HEK293T (cell line): ENCODE results near the gene PLPP2.
"Not testable (repeated sequence)": the region's sequence is repeated elsewhere in the genome, so short reads cannot be mapped to it uniquely, and the experiment has no call there.

Experiments used
- CTCF ChIA-PET: fragments of 350-600 bp; formaldehyde crosslinking; extraction: SDS; loops from one replicate; lab custom pipeline; 2021; ENCODE audit warnings: antibody characterized with exemption, inconsistent platforms; lab: Yijun Ruan, JAX
- POLR2A ChIA-PET: fragments of 350-600 bp; formaldehyde crosslinking; extraction: SDS; loops from one replicate; lab custom pipeline; 2020; ENCODE audit warnings: antibody characterized with exemption, inconsistent platforms; lab: Yijun Ruan, JAX
- DNase-seq: peaks from one replicate; pipeline ENCODE4 v3.0.0; 2012; ENCODE audit warnings: mixed read lengths; ENCODE audit errors: extremely low spot score
- ARNT ChIP-seq: fragments of 450-650 bp; IDR thresholded peaks from 2 replicates; pipeline ENCODE4 v1.6.1; 2017; ENCODE audit warnings: mild to moderate bottlenecking
- BHLHE40 ChIP-seq: fragments of 450-650 bp; IDR thresholded peaks from 2 replicates; pipeline ENCODE4 v1.6.1; 2016; ENCODE audit warnings: mild to moderate bottlenecking, moderate library complexity, borderline replicate concordance
- CTBP1 ChIP-seq: fragments of 450-650 bp; IDR thresholded peaks from 2 replicates; pipeline ENCODE4 v1.6.1; 2016; ENCODE audit warnings: borderline replicate concordance
- ELF4 ChIP-seq: fragments of 450-650 bp; IDR thresholded peaks from 2 replicates; pipeline ENCODE4 v1.6.1; 2017; ENCODE audit warnings: antibody characterized with exemption
- FOXA1 ChIP-seq: fragments of 450-650 bp; IDR thresholded peaks from 2 replicates; pipeline ENCODE4 v1.6.1; 2016; ENCODE audit warnings: mild to moderate bottlenecking
- FOXK2 ChIP-seq: fragments of 450-650 bp; IDR thresholded peaks from 2 replicates; pipeline ENCODE4 v1.6.1; 2016; ENCODE audit warnings: mild to moderate bottlenecking
- FOXM1 ChIP-seq: fragments of 450-650 bp; IDR thresholded peaks from 2 replicates; pipeline ENCODE4 v1.6.1; 2017; ENCODE audit warnings: mild to moderate bottlenecking, borderline replicate concordance
- HDGF ChIP-seq: fragments of 450-650 bp; IDR thresholded peaks from 2 replicates; pipeline ENCODE4 v1.6.1; 2017; ENCODE audit warnings: antibody characterized with exemption, borderline replicate concordance
- L3MBTL2 ChIP-seq: fragments of 450-650 bp; conservative IDR thresholded peaks from 2 replicates; pipeline ENCODE4 v1.6.1; 2016; ENCODE audit warnings: mild to moderate bottlenecking
- LEF1 ChIP-seq: fragments of 450-650 bp; IDR thresholded peaks from 2 replicates; pipeline ENCODE4 v1.6.1; 2017; ENCODE audit warnings: mild to moderate bottlenecking, borderline replicate concordance
- NFRKB ChIP-seq: fragments of 450-650 bp; IDR thresholded peaks from 2 replicates; pipeline ENCODE4 v1.6.1; 2016; ENCODE audit warnings: mild to moderate bottlenecking, moderate library complexity
- SP1 ChIP-seq: fragments of 450-650 bp; IDR thresholded peaks from 2 replicates; pipeline ENCODE4 v1.6.1; 2017
- SUZ12 ChIP-seq: fragments of 450-650 bp; IDR thresholded peaks from 2 replicates; pipeline ENCODE4 v1.6.1; 2016; ENCODE audit warnings: mild to moderate bottlenecking
- TARDBP ChIP-seq: fragments of 450-650 bp; IDR thresholded peaks from 2 replicates; pipeline ENCODE4 v1.6.1; 2016
- ZNF384 ChIP-seq: fragments of 450-650 bp; IDR thresholded peaks from 2 replicates; pipeline ENCODE4 v1.6.1; 2016
- TF ChIP-seq, protein P1 (sequence below): fragments of 450-650 bp; IDR thresholded peaks from 2 replicates; pipeline ENCODE4 v1.6.1; 2016

The PLPP2 gene

DNA sequence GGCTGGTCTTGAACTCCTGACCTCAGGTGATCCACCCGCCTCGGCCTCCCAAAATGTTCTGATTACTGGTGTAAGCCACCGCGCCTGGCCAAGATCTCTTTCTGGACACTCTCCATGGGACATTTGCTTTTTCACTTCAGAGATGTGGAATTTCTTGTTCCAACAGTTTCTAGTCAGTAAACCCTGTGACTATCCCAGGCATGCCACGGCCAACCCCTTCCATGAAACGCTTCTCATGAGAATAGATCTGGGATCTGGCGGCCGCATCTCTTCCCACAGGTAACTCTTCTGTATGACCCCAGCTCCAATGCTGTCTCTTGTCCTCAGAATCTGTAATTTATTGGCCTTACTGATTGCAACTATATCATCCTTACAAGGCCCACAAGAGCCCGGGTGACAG, 16.2 kb downstream of the PLPP2 start:
- TF ChIP-seq ELF4 (no peak), ARNT (no peak), L3MBTL2 (no peak), LEF1 (no peak), SUZ12 (no peak), SP1 (no peak), BHLHE40 (no peak), NFRKB (no peak), ZNF384 (no peak), TARDBP (no peak), HDGF (no peak), FOXK2 (no peak), CTBP1 (no peak)
- TF ChIP-seq, protein P1, sequence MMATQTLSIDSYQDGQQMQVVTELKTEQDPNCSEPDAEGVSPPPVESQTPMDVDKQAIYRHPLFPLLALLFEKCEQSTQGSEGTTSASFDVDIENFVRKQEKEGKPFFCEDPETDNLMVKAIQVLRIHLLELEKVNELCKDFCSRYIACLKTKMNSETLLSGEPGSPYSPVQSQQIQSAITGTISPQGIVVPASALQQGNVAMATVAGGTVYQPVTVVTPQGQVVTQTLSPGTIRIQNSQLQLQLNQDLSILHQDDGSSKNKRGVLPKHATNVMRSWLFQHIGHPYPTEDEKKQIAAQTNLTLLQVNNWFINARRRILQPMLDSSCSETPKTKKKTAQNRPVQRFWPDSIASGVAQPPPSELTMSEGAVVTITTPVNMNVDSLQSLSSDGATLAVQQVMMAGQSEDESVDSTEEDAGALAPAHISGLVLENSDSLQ, result no peak
- CTCF ChIA-PET, result no interaction called here
- DNase-seq, result no peak
- POLR2A ChIA-PET, result no interaction called here

DNA sequence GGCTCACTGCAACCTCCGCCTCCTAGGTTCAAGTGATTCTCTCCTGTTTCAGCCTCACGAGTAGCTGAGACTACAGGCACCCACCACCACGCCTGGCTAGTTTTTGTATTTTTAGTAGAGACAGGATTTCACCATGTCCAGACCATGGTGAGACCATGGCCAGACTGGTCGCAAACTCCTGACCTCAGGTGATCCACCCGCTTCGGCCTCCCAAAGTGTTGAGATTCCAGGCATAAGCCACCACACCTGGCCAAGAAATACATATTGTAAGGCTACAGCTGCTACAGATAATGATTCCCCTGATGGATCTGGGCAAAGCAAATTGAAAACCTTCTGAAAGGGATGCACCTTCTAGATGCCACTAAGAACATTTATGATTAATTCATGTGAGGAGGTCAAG, 17.8 kb downstream of the PLPP2 start:
- no peak for DNase-seq
- ChIA-PET POLR2A (no interaction called here), CTCF (no interaction called here)
- no peak for TF ChIP-seq FOXA1

DNA sequence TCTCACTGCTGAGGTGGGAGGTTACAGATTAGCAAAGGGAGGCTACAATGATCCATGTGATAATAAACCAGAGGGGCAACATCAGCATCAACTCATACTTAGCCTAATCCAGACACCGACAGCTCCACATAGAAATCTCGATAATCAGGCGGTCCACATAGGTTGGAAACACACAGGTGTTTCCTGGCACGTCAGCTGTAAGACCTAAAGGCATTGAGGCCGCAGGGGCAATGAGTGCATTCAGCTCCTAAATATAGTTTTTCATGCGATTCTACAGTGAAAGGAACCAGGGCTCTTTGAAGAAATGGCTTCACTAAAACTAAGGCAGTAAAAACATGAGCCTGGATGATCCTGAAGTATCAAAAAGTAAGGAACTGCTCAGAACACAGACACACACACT, 19.3 kb downstream of the PLPP2 start:
- TF ChIP-seq ELF4 (no peak), FOXK2 (no peak)
- ChIA-PET POLR2A (no interaction called here), CTCF (no interaction called here)
- DNase-seq, result no peak

DNA sequence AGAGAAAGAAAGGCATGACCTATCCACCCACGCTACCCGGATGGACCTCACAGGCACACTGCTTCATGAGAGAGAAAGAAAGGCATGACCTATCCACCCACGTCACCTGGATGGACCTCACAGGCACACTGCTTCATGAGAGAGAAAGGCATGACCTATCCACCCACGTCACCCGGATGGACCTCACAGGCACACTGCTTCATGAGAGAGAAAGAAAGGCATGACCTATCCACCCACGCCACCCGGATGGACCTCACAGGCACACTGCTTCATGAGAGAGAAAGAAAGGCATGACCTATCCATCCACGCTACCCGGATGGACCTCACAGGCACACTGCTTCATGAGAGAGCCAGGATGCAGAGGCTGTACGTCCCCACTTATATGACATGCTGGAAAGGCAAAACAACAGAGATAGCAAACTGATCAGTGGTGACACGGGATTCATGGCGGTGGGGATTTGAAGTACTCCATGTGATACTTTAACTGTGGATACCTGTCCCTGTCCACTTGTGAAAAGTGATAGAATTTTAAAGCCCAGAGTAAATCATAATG, 20.4 kb downstream of the PLPP2 start:
- CTCF ChIA-PET, POLR2A ChIA-PET, DNase-seq: not testable (repeated sequence)

DNA sequence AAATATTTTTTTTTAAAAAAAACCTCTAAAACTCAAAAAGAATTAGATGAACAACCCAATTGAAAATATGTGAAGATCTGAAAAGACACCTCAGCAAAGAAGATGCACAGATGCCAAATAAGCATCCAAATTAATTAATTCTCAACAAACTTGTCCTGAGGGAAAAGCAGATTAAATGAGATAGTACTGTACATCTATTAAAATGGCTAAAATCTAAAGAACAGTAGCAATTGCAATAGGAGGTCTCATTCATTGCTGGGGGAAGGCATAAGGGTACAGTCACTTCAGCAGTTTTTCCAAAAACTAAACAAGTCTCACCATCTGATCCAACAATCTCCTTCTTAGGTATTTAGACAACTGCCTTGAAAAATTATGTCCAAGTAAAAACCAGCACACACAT, 22.0 kb downstream of the PLPP2 start:
- POLR2A ChIA-PET, result no interaction called here
- TF ChIP-seq, protein P1, result no peak
- no peak for TF ChIP-seq ELF4
- no peak for TF ChIP-seq SUZ12
- no peak for TF ChIP-seq L3MBTL2
- TF ChIP-seq ZNF384, result no peak
- TF ChIP-seq HDGF, result no peak
- no peak for TF ChIP-seq FOXM1
- no peak for TF ChIP-seq TARDBP
- no peak for TF ChIP-seq SP1
- TF ChIP-seq FOXK2, result no peak
- no peak for TF ChIP-seq CTBP1
- no peak for TF ChIP-seq LEF1
- no peak for TF ChIP-seq ARNT
- no peak for TF ChIP-seq BHLHE40
- no peak for TF ChIP-seq FOXA1
- DNase-seq, result no peak
- CTCF ChIA-PET, result no interaction called here

DNA sequence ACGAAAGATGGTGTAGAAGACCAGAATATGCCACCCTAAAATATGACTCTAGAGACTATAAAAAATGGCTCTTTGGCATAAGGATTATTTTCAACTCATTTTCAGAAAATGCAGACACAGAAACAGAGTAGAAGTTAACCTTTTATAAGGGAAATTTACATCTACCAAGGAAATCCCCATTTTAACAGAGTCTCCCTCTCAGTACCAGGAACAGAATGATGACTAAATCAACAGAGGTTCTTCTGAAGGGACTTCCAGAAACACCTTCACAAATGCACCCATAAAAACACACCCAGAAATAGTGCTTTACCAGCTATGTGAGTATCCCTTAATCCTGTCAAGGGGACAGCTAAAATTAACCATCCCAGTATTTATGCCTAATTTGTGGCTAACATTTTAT, 29.1 kb downstream of the PLPP2 start:
- DNase-seq, result no peak
- ChIA-PET POLR2A (no interaction called here), CTCF (no interaction called here)
- no peak for TF ChIP-seq FOXM1
- no peak for TF ChIP-seq NFRKB
- TF ChIP-seq HDGF, result no peak
- no peak for TF ChIP-seq CTBP1
- no peak for TF ChIP-seq BHLHE40
- no peak for TF ChIP-seq SP1
- no peak for TF ChIP-seq FOXK2
- TF ChIP-seq TARDBP, result no peak
- no peak for TF ChIP-seq ELF4
- TF ChIP-seq, protein P1, result no peak
- no peak for TF ChIP-seq ZNF384
- no peak for TF ChIP-seq LEF1
- TF ChIP-seq SUZ12, result no peak
- no peak for TF ChIP-seq L3MBTL2
- TF ChIP-seq ARNT, result no peak

DNA sequence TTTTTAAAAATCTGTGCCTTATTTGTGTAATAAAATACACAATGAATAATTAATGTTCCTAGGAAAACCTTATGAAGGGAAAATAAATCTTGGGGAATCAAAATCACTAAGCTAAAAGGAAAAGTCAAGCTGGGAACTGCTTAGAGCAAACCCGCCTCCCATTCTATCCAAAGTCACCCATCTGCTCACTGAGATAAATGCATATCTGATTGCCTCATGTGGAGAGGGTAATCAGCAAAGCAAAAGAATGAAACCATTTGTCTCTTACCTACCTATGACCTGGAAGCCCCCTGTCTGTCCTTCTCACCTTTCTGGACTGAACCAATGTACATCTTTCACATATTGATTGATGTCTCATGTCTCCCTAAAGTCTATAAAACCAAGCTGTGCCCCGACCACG, 34.4 kb downstream of the PLPP2 start:
- DNase-seq, POLR2A ChIA-PET: not testable (repeated sequence)
- CTCF ChIA-PET, result interaction anchor here (1.4 kb wide), 1 partner anchor 10 kb away, joined by 4 read pairs; no protein-coding TSS in a partner anchor

DNA sequence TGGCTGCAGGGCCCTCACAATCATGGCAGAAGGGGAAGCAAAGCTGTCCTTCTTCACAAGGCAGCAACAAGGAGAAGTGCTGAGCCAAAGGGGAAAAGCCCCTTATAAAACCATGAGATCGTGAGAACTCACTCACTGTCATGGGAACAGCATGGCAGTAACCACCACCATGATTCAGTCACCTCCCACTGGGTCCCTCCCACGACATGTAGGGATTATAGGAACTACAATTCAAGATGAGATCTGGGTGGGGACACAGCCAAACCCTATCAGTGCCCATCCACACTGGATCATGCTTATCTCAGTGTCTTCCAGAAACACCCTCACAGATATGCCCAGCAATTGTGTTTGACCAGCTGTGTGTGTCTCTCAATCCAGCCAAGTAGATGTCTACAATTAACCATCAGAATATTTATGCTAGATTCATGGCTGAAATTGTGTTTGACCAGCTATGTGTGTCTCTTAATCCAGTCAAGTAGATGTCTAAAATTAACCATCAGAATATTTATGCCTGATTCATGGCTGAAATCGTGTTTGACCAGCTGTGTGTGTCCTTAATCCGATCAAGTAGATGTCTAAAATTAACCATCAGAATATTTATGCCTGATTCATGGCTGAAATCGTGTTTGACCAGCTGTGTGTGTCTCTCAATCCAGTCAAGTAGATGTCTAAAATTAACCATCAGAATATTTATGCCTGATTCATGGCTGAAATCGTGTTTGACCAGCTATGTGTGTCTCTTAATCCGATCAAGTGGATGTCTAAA, 38.6 kb downstream of the PLPP2 start:
- DNase-seq, POLR2A ChIA-PET, CTCF ChIA-PET: not testable (repeated sequence)
